Nephron (organoid): Measurements from ENCODE around the gene PMP22.

ENCODE experiments used
- H3K27ac Mint-ChIP-seq, 3 experiments: 2 replicates each; pipeline ENCODE4 v1.8.0; 2020; ENCODE audit warnings: mixed read lengths in 3 of 3, mild to moderate bottlenecking in 2 of 3, moderate library complexity in 1 of 3
- H3K27me3 Mint-ChIP-seq: 2 replicates; pipeline ENCODE4 v1.8.0; 2021; ENCODE audit warnings: low read depth, mild to moderate bottlenecking, moderate library complexity, mixed read lengths
- H3K36me3 Mint-ChIP-seq: 2 replicates; pipeline ENCODE4 v1.8.0; 2020; ENCODE audit warnings: low read depth, mixed read lengths
- H3K4me1 Mint-ChIP-seq: 2 replicates; pipeline ENCODE4 v1.8.0; 2020; ENCODE audit warnings: mixed read lengths
- H3K4me3 Mint-ChIP-seq, 3 experiments: 2 replicates each; pipeline ENCODE4 v1.8.0; 2020; ENCODE audit warnings: mild to moderate bottlenecking in 3 of 3, mixed read lengths in 3 of 3, moderate library complexity in 2 of 3
- H3K9me3 Mint-ChIP-seq: 2 replicates; pipeline ENCODE4 v1.8.0; 2020; ENCODE audit warnings: mixed read lengths
- TF ChIP-seq, protein P1 (sequence below), 3 experiments: fragments of 200-600 bp; sonication (generic); IDR thresholded peaks; one replicate each; pipeline ENCODE4 v1.5.0; 2021; ENCODE audit warnings: antibody characterized with exemption in 3 of 3; ENCODE audit not compliant: unreplicated experiment in 3 of 3

PMP22 gene

GRCh38 chr17:15247891-15248529 is 17.1 kb downstream of the PMP22 start:
- Mint-ChIP-seq H3K9me3 (no peaks in the 10 kb centered on the region), H3K36me3 (no peaks in the 10 kb centered on the region), H3K4me1 (peaks cover 8% of the 10 kb centered on the region), H3K4me3 (no peak overlapping the region), H3K27ac (no peak overlapping the region), H3K27me3 (no peaks in the 10 kb centered on the region)
- TF ChIP-seq, protein P1, sequence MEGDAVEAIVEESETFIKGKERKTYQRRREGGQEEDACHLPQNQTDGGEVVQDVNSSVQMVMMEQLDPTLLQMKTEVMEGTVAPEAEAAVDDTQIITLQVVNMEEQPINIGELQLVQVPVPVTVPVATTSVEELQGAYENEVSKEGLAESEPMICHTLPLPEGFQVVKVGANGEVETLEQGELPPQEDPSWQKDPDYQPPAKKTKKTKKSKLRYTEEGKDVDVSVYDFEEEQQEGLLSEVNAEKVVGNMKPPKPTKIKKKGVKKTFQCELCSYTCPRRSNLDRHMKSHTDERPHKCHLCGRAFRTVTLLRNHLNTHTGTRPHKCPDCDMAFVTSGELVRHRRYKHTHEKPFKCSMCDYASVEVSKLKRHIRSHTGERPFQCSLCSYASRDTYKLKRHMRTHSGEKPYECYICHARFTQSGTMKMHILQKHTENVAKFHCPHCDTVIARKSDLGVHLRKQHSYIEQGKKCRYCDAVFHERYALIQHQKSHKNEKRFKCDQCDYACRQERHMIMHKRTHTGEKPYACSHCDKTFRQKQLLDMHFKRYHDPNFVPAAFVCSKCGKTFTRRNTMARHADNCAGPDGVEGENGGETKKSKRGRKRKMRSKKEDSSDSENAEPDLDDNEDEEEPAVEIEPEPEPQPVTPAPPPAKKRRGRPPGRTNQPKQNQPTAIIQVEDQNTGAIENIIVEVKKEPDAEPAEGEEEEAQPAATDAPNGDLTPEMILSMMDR (IDR thresholded peaks at IDR 0.05; ENCODE audit: unreplicated experiment in 3 of 3) = peak in 2 of 3 experiments; percentile 19 to 23

GRCh38 chr17:15245054-15245453 is 20.1 kb downstream of the PMP22 start:
- TF ChIP-seq, protein P1 (IDR thresholded peaks at IDR 0.05; ENCODE audit: unreplicated experiment in 3 of 3) = no peak
- H3K4me3 Mint-ChIP-seq = no peak overlapping the region
- no peaks in the 10 kb centered on the region for H3K36me3 Mint-ChIP-seq

DNA sequence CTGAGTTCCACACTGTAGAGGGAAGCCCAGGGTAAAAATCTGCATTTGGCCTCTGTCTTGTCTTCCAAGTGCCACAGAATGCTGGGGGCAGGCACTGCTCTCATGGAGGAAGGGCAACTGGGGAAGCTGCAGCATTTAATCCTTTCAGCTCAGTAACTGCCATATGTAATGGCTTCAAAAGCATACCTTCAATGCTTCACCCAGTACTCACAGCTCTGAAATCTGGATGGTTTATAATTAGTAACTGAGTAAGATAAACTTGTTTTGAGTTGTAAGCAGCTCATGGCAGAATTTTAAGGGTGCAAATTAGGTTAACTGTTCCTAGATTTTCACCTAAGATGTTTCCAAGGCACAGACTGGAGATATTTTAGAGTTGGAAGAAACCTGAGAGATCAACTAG is 24.5 kb downstream of the PMP22 start:
- peaks cover 4% of the 10 kb centered on the region for H3K36me3 Mint-ChIP-seq
- no peak overlapping the region for H3K4me3 Mint-ChIP-seq
- peaks cover 3% of the 10 kb centered on the region for H3K27me3 Mint-ChIP-seq
- TF ChIP-seq, protein P1 (IDR thresholded peaks at IDR 0.05; ENCODE audit: unreplicated experiment in 3 of 3) = no peak
- peaks cover 5% of the 10 kb centered on the region for H3K4me1 Mint-ChIP-seq
- H3K9me3 Mint-ChIP-seq = peaks cover 5% of the 10 kb centered on the region
- H3K27ac Mint-ChIP-seq = no peak overlapping the region

More at GRCh38 chr17:15245054-15245453, 20.1 kb downstream of the PMP22 start:
- Mint-ChIP-seq H3K4me1 (peaks cover 13% of the 10 kb centered on the region), H3K9me3 (peaks cover 5% of the 10 kb centered on the region), H3K27me3 (peaks cover 3% of the 10 kb centered on the region), H3K27ac (no peak overlapping the region)

- Mint-ChIP-seq H3K36me3 (peaks cover 4% of the 10 kb centered on the region), H3K4me3 (no peak overlapping the region), H3K27ac (no peak overlapping the region), H3K27me3 (peaks cover 3% of the 10 kb centered on the region), H3K4me1 (peaks cover 5% of the 10 kb centered on the region), H3K9me3 (peaks cover 5% of the 10 kb centered on the region)
- TF ChIP-seq, protein P1 (IDR thresholded peaks at IDR 0.05; ENCODE audit: unreplicated experiment in 3 of 3) = no peak
Measured at GRCh38 chr17:15239491-15239890, 25.6 kb downstream of the PMP22 start.

DNA sequence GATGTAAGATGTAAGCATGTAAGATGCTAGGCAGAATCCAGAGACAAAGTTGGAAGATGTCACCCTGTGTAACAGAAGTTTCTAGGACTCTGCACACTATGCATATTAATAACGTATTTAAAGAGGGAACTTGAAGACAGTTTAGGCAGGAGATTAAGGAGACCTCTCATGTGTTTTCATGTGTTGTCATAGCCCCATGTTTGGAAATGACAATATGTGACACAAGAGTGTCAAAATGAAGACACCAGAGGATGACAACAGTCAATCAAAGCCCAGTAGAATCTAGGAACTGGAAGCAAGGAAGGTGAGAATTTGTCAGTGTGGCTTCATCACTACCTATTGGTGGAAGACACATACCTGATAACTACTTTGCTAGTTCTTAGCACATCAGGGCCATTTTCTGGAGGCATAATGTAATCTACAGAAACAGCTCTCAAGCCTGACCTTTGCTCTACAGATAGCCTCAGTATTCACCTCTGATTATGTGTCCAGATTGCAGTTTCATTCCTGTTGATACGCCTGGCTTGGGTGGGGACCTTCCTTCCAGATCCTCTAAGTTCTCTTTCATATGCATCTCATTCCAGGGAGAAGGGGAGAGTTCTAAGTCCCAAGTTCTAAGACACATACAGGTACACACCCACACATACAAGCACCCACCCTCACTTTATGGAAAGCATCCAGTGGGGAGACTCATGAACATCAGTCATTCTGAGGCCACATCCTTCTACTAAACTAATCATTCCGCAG is 26.3 kb downstream of the PMP22 start:
- Mint-ChIP-seq H3K27ac (no peak overlapping the region), H3K4me1 (peaks cover 5% of the 10 kb centered on the region), H3K9me3 (peaks cover 5% of the 10 kb centered on the region), H3K4me3 (no peak overlapping the region), H3K36me3 (peaks cover 4% of the 10 kb centered on the region), H3K27me3 (peaks cover 3% of the 10 kb centered on the region)
- TF ChIP-seq, protein P1 (IDR thresholded peaks at IDR 0.05; ENCODE audit: unreplicated experiment in 3 of 3) = no peak
